GM12878 (cell line): ENCODE measurements around the gene BIRC3. TPM values are rescaled to one million over a fixed set of nuclear protein-coding genes. Genes with fewer than 3 reads are reported as not detected.

Source experiments
- BCLAF1 ChIP-seq: fragments of 450-650 bp; IDR thresholded peaks from 2 replicates; pipeline ENCODE4 v1.6.1; 2017; ENCODE audit warnings: antibody characterized with exemption, mild to moderate bottlenecking, moderate library complexity
- BRCA1 ChIP-seq: IDR thresholded peaks from 2 replicates; pipeline ENCODE4 v1.6.1; 2011; ENCODE audit warnings: low read depth, low read length, improper control_type of control experiment
- CUX1 ChIP-seq: IDR thresholded peaks from 2 replicates; pipeline ENCODE4 v1.6.1; 2012; ENCODE audit warnings: improper control_type of control experiment, low read depth, low read length; ENCODE audit not compliant: insufficient replicate concordance
- E2F4 ChIP-seq: IDR thresholded peaks from 2 replicates; pipeline ENCODE4 v1.6.1; 2012; ENCODE audit warnings: low read depth, low read length, improper control_type of control experiment
- E4F1 ChIP-seq: fragments of 450-650 bp; IDR thresholded peaks from 2 replicates; pipeline ENCODE4 v1.6.1; 2018; ENCODE audit warnings: borderline replicate concordance, mild to moderate bottlenecking; ENCODE audit not compliant: partially characterized antibody
- FOS ChIP-seq: IDR thresholded peaks from 3 replicates; pipeline ENCODE4 v1.6.1; 2011; ENCODE audit warnings: borderline replicate concordance; ENCODE audit not compliant: insufficient read length; ENCODE audit errors: extremely low read depth
- IKZF1 ChIP-seq: fragments of 450-650 bp; conservative IDR thresholded peaks from 2 replicates; pipeline ENCODE4 v1.6.1; 2017; ENCODE audit warnings: antibody characterized with exemption, mild to moderate bottlenecking
- KDM1A ChIP-seq: fragments of 200-600 bp; sonication (generic); IDR thresholded peaks from 2 replicates; pipeline ENCODE4 v1.6.1; 2016; ENCODE audit warnings: borderline replicate concordance
- MEF2B ChIP-seq: fragments of 450-650 bp; IDR thresholded peaks from 2 replicates; pipeline ENCODE4 v1.6.1; 2018; ENCODE audit warnings: mild to moderate bottlenecking, moderate library complexity; ENCODE audit not compliant: partially characterized antibody, poor library complexity, severe bottlenecking
- MTA2 ChIP-seq: fragments of 450-650 bp; IDR thresholded peaks from 2 replicates; pipeline ENCODE4 v1.6.1; 2016; ENCODE audit warnings: low read depth, mild to moderate bottlenecking, moderate library complexity
- MYC ChIP-seq: IDR thresholded peaks from 2 replicates; pipeline ENCODE4 v1.6.1; 2011; ENCODE audit warnings: mild to moderate bottlenecking, low read length, moderate library complexity, inconsistent platforms; ENCODE audit not compliant: insufficient read depth, insufficient replicate concordance, insufficient read length, severe bottlenecking
- NR2C1 ChIP-seq: fragments of 450-650 bp; IDR thresholded peaks from 2 replicates; pipeline ENCODE4 v1.6.1; 2017; ENCODE audit warnings: antibody characterized with exemption, mild to moderate bottlenecking, moderate library complexity
- PAX5 ChIP-seq: IDR thresholded peaks from 2 replicates; pipeline ENCODE4 v1.6.1; 2011; ENCODE audit warnings: low read depth, low read length, borderline replicate concordance
- RAD21 ChIP-seq: IDR thresholded peaks from 2 replicates; pipeline ENCODE4 v1.6.1; 2011; ENCODE audit warnings: mild to moderate bottlenecking, low read depth, low read length, moderate library complexity; ENCODE audit not compliant: insufficient read depth
- RCOR1 ChIP-seq: conservative IDR thresholded peaks from 2 replicates; pipeline ENCODE4 v1.6.1; 2012; ENCODE audit warnings: low read depth, low read length, improper control_type of control experiment
- WRNIP1 ChIP-seq: IDR thresholded peaks from 2 replicates; pipeline ENCODE4 v1.6.1; 2011; ENCODE audit warnings: low read depth, low read length, improper control_type of control experiment, borderline replicate concordance
- ZNF384 ChIP-seq: IDR thresholded peaks from 2 replicates; pipeline ENCODE4 v1.6.1; 2012; ENCODE audit warnings: low read depth, mild to moderate bottlenecking, low read length, improper control_type of control experiment, borderline replicate concordance
- polyA plus RNA-seq, 11 experiments: library from polyadenylated mRNA; depleted of rRNA in 4 of 11; unstranded in 6 of 11; stranded (reverse) in 5 of 11; fragments of >200 nt; fragmentation: Nextera tagmentation in 4 of 11; fragmentation: Illumina TruSeq in 1 of 11; extraction: Ambion mirVana in 4 of 11; extraction: Trizol in 1 of 11; gene quantifications; 1 replicate in 1 of 11; 2 replicates in 10 of 11; pipeline versions ENCODE4 v1.2.1 to v1.2.3, GENCODE V29; 2011 to 2016; ENCODE audit warnings: inconsistent platforms in 2 of 11, missing spikeins in 2 of 11, low read depth in 1 of 11
- total RNA-seq, 4 experiments: library from RNA; depleted of rRNA in 3 of 4; stranded (reverse); fragments of >200 nt in 3 of 4; fragmentation: Illumina TruSeq in 1 of 4; extraction: Trizol in 1 of 4; gene quantifications; 2 replicates each; pipeline versions ENCODE4 v1.2.1 to v1.2.3, GENCODE V29; 2013 to 2021

BIRC3 gene
- total and polyA plus RNA-seq, 10 of the 15 experiments (the other 5 are each of a cell fraction or from before 2014, with no cell fraction given): 42.1 to 351 (median 83.7) TPM

GRCh38 chr11:102346748-102347461 is 29.6 kb downstream of the BIRC3 start, which contains the start of gene BIRC2 (continued):
- TF ChIP-seq CUX1: peak; percentile 74
- TF ChIP-seq RAD21: no peak; the same call in 1 of the 2 replicates
- peak; percentile 89 for TF ChIP-seq MEF2B
- no peak for TF ChIP-seq WRNIP1
- TF ChIP-seq E2F4: no peak
- peak; percentile 60; the same call in 1 of the 2 replicates for TF ChIP-seq PAX5
- no peak for TF ChIP-seq FOS
- TF ChIP-seq NR2C1: no peak
- no peak for TF ChIP-seq ZNF384
- peak; percentile 92 for TF ChIP-seq E4F1
- peak; percentile 83 for TF ChIP-seq MTA2
- no peak for TF ChIP-seq RCOR1
- TF ChIP-seq KDM1A: no peak
- no peak for TF ChIP-seq BRCA1
- TF ChIP-seq BCLAF1: no peak
- TF ChIP-seq MYC: no peak
- TF ChIP-seq IKZF1: peak; percentile 100
